ENCODE results near the gene PLCE1. TPM values are rescaled to one million over a fixed set of nuclear protein-coding genes. Genes with fewer than 3 reads are reported as not detected.

Gene PLCE1
- total and polyA plus RNA-seq, 2 of the 8 experiments (the other 6 are each of a cell fraction or from before 2014, with no cell fraction given), result 0.05 to 0.06 TPM

- Histone ChIP-seq H2BK12ac (ENCODE audit: low read depth, low read length) (no peak overlapping the region), H3K14ac (ENCODE audit: insufficient read length) (no peak overlapping the region), H3K4ac (replicated peaks; ENCODE audit: insufficient read length, low read depth, low read length) (no peak overlapping the region), H2BK20ac (ENCODE audit: low read length) (no peak overlapping the region), H2BK5ac (ENCODE audit: low read depth, low read length) (no peak overlapping the region), H3K23me2 (ENCODE audit: low read depth, low read length) (peaks cover 6% of the 10 kb centered on the region; the same call in 1 of the 2 replicates), H3K4me1 (replicated peaks in 1 of 4; ENCODE audit: control insufficient read depth in 3 of 4, insufficient read depth in 4 of 4, low read length in 3 of 4) (peaks cover 0 to 3% (median 0%) of the 10 kb centered on the region in 4 experiments; a peak in 3 of 7 replicates), H2AK5ac (ENCODE audit: low read depth, low read length) (no peak overlapping the region), H3K27me3 (replicated peaks in 1 of 4; ENCODE audit: control insufficient read depth in 3 of 4, extremely low read depth in 1 of 4, insufficient read depth in 3 of 4, low read length in 3 of 4) (peaks cover 25 to 60% (median 47%) of the 10 kb centered on the region in 4 experiments), H3K4me2 (ENCODE audit: insufficient read depth in 1 of 2, low read depth in 2 of 2, low read length in 2 of 2) (no peak overlapping the region), H3K9me3 (ENCODE audit: insufficient read depth in 2 of 2, low read depth in 1 of 2, low read length in 1 of 2) (no peaks in the 10 kb centered on the region), H2BK15ac (ENCODE audit: low read length) (no peak overlapping the region), H3K23ac (ENCODE audit: insufficient read length) (no peak overlapping the region), H4K8ac (ENCODE audit: extremely low read depth, insufficient read depth, low read length) (no peak overlapping the region), H4K20me1 (replicated peaks in 1 of 2; ENCODE audit: control insufficient read depth in 1 of 2, insufficient read depth in 2 of 2, low read length in 2 of 2) (no peaks in the 10 kb centered on the region), H3K4me3 (ENCODE audit: extremely low read depth in 1 of 4, insufficient read depth in 2 of 4, low read depth in 3 of 4, low read length in 4 of 4) (no peak overlapping the region), H2AFZ (ENCODE audit: low read length) (no peak overlapping the region), H3K36me3 (ENCODE audit: control insufficient read depth in 2 of 4, insufficient read depth in 4 of 4, low read length in 3 of 4) (no peaks in the 10 kb centered on the region), H3K79me1 (ENCODE audit: low read depth, low read length) (no peaks in the 10 kb centered on the region), H4K91ac (replicated peaks; ENCODE audit: insufficient read length, low read length) (no peak overlapping the region), H3K56ac (replicated peaks; ENCODE audit: insufficient read length, low read depth, low read length) (no peak overlapping the region), H2BK120ac (replicated peaks; ENCODE audit: low read depth, low read length) (no peak overlapping the region), H3K9ac (replicated peaks in 1 of 4; ENCODE audit: extremely low read depth in 1 of 4, low read depth in 3 of 4, low read length in 3 of 4) (no peak overlapping the region), H3K18ac (ENCODE audit: extremely low read depth, low read length) (no peak overlapping the region), H4K5ac (ENCODE audit: insufficient read length, low read depth, low read length) (no peak overlapping the region), H3K27ac (ENCODE audit: low read depth, low read length) (no peak overlapping the region), H3K79me2 (ENCODE audit: control insufficient read depth in 1 of 2, insufficient read depth in 2 of 2, low read length in 2 of 2) (no peaks in the 10 kb centered on the region)
- ChIA-PET CTCF (ENCODE audit: partially characterized antibody) (interaction anchor here (1.3 to 2.0 kb wide), 3 partner anchors 18 to 74 kb away, joined by 3 to 7 read pairs (median 4); no protein-coding TSS in a partner anchor), POLR2A (ENCODE audit: partially characterized antibody) (no interaction called here)
- DNase-seq (ENCODE audit: low read depth in 1 of 2, low spot score in 2 of 2) (no peak), FAIRE-seq (no peak)
- 79% methylated on average over 4 of the region's 4 CpGs; no CpG with 5 or more reads in 1 of the 2 experiments for WGBS, 2 experiments (ENCODE audit: extremely low coverage in 1 of 2, insufficient coverage in 1 of 2, insufficient read length in 1 of 2, insufficient replicate concordance in 2 of 2, low coverage in 1 of 2, low lambda C conversion rate in 2 of 2, missing lambda C conversion rate in 1 of 2)
- no peak for TF ChIP-seq GTF2F1 (IDR thresholded peaks at IDR 0.05; ENCODE audit: borderline replicate concordance, low read depth, low read length)
- TF ChIP-seq, protein P1, sequence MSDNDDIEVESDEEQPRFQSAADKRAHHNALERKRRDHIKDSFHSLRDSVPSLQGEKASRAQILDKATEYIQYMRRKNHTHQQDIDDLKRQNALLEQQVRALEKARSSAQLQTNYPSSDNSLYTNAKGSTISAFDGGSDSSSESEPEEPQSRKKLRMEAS (IDR thresholded peaks at IDR 0.05), result no peak
- TF ChIP-seq, protein P2, sequence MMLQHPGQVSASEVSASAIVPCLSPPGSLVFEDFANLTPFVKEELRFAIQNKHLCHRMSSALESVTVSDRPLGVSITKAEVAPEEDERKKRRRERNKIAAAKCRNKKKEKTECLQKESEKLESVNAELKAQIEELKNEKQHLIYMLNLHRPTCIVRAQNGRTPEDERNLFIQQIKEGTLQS (IDR thresholded peaks at IDR 0.05; ENCODE audit: insufficient read depth, low read depth, low read length), result no peak
- TF ChIP-seq BCL11A (IDR thresholded peaks at IDR 0.05; ENCODE audit: low read depth in 2 of 2, low read length in 2 of 2), result no peak
- no peak for TF ChIP-seq CBX8 (IDR thresholded peaks at IDR 0.05; ENCODE audit: borderline replicate concordance, low read depth, low read length)
- TF ChIP-seq FOSL1 (IDR thresholded peaks at IDR 0.05; ENCODE audit: insufficient read depth, low read depth, low read length), result no peak
- no peak for TF ChIP-seq CTCF (IDR thresholded peaks at IDR 0.05; ENCODE audit: control extremely low read depth in 1 of 3, insufficient read depth in 1 of 3, low read depth in 1 of 3, low read length in 3 of 3)
- TF ChIP-seq RAD21 (IDR thresholded peaks at IDR 0.05 in 1 of 2, conservative IDR thresholded peaks at IDR 0.05 in 1 of 2; ENCODE audit: low read depth in 2 of 2, low read length in 2 of 2), result no peak
- TF ChIP-seq TAF7 (optimal IDR thresholded peaks at IDR 0.05; ENCODE audit: borderline replicate concordance, low read depth, low read length), result no peak
Observed at GRCh38 chr10:93991114-93991513, 2.6 kb upstream of the PLCE1 start.

Data from H1 (cell line).